Ishikawa (cell line): ENCODE results near the gene HELB.

Source experiments
- CEBPB ChIP-seq: IDR thresholded peaks from 2 replicates; pipeline ENCODE4 v1.6.1; 2012
- CREB1 ChIP-seq: IDR thresholded peaks from 2 replicates; pipeline ENCODE4 v1.6.1; 2012; ENCODE audit warnings: low read depth
- EGR1 ChIP-seq: IDR thresholded peaks from 2 replicates; pipeline ENCODE4 v1.6.1; 2012
- EP300 ChIP-seq: IDR thresholded peaks from 2 replicates; pipeline ENCODE4 v1.6.1; 2012; ENCODE audit warnings: borderline replicate concordance
- FOXM1 ChIP-seq: IDR thresholded peaks from 2 replicates; pipeline ENCODE4 v1.6.1; 2012; ENCODE audit warnings: low read depth, borderline replicate concordance
- NFIC ChIP-seq: IDR thresholded peaks from 2 replicates; pipeline ENCODE4 v1.6.1; 2012
- RAD21 ChIP-seq: IDR thresholded peaks from 2 replicates; pipeline ENCODE4 v1.6.1; 2012; ENCODE audit warnings: low read depth
- TAF1 ChIP-seq: IDR thresholded peaks from 2 replicates; pipeline ENCODE4 v1.6.1; 2012; ENCODE audit warnings: low read depth, mild to moderate bottlenecking
- TCF12 ChIP-seq: IDR thresholded peaks from 2 replicates; pipeline ENCODE4 v1.6.1; 2012; ENCODE audit warnings: low read depth
- TEAD4 ChIP-seq: IDR thresholded peaks from 2 replicates; pipeline ENCODE4 v1.6.1; 2012
- YY1 ChIP-seq: IDR thresholded peaks from 2 replicates; pipeline ENCODE4 v1.6.1; 2012; ENCODE audit warnings: low read depth
- ZBTB7A ChIP-seq: IDR thresholded peaks from 2 replicates; pipeline ENCODE4 v1.6.1; 2012; ENCODE audit warnings: low read depth
- TF ChIP-seq, protein P1 (sequence below): IDR thresholded peaks from 2 replicates; pipeline ENCODE4 v1.6.1; 2012
- TF ChIP-seq, protein P2 (sequence below): IDR thresholded peaks from 2 replicates; pipeline ENCODE4 v1.6.1; 2012
- TF ChIP-seq, protein P3 (sequence below): IDR thresholded peaks from 2 replicates; pipeline ENCODE4 v1.6.1; 2012; ENCODE audit warnings: low read depth, mild to moderate bottlenecking

Gene HELB

DNA sequence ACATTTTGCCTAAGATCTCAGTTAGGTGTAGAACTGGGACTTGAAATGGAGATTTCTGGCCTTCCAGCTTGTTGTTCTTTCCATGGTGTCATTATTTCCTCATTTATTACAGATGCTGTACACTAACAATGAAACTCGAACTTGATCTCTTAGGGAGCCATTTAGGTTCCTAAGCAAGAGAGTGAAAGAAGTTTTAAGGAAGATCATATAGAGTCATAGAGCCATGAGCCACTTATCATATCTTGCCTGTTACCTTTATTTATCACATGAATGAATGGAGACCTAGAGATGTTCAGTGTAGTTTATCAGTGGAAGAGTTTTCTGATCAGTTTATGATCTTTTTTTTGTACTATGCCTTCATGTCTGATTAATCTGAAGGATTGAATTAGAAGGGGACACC lies 9.9 kb downstream of the HELB start:
- TF ChIP-seq ZBTB7A (no peak), CEBPB (no peak), YY1 (no peak), CREB1 (no peak), TCF12 (no peak), EGR1 (no peak), TEAD4 (no peak)

DNA sequence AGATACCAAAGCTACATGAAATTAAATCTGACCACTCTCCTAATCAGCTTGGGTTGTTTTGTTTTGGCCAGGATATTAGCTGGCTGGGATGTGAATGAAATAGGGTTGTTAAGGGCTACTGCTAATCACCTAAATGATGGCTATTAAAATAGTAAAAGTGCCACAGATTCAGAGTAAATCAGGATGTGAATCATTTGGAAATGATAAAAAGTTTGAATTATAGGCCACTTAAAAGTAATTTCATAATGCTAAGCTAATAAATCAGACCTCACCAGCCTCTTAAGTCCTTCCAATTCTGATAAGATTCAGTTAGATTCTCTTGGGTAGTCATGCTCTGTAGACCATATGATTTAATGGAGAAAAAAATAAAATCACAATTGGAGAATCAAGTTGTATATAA lies 12.0 kb downstream of the HELB start:
- TF ChIP-seq, protein P1, sequence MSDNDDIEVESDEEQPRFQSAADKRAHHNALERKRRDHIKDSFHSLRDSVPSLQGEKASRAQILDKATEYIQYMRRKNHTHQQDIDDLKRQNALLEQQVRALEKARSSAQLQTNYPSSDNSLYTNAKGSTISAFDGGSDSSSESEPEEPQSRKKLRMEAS, result no peak
- TF ChIP-seq EGR1 (no peak), CEBPB (no peak), TAF1 (no peak)

DNA sequence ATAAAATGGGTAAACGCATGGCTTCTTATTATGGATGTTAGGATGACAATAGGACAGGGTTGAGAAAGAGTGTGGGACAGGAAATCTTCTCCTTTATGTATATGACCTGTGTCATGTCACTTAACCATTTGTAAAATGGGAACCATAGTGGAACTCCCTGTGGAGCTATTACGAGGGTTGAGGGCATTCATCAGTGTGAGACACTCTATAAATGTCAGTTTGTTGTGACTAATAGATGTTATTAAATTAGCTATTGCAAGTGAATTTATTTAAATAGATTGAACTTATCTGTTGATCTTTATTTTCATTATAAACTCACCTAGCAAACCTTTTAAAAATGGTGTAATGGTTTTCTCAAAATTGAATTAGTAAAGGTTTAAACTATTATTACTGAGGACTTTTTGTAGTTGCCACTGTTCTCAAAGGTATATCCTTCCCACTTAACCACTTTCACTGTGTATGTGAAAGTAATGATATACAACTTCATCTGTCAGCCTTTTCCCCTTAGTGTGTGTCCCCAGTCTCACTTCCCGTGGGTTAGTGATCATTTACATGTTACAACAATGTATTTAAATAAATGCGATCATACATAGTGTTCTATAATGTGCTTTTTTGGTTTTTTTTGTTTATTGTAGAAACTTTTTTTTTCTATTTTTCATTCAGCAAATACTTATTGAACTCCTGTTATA lies 17.1 kb downstream of the HELB start:
- TF ChIP-seq TAF1 (no peak), CREB1 (no peak), YY1 (no peak), CEBPB (no peak)
- TF ChIP-seq, protein P2, sequence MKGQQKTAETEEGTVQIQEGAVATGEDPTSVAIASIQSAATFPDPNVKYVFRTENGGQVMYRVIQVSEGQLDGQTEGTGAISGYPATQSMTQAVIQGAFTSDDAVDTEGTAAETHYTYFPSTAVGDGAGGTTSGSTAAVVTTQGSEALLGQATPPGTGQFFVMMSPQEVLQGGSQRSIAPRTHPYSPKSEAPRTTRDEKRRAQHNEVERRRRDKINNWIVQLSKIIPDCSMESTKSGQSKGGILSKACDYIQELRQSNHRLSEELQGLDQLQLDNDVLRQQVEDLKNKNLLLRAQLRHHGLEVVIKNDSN, result no peak
- TF ChIP-seq, protein P1, result no peak

DNA sequence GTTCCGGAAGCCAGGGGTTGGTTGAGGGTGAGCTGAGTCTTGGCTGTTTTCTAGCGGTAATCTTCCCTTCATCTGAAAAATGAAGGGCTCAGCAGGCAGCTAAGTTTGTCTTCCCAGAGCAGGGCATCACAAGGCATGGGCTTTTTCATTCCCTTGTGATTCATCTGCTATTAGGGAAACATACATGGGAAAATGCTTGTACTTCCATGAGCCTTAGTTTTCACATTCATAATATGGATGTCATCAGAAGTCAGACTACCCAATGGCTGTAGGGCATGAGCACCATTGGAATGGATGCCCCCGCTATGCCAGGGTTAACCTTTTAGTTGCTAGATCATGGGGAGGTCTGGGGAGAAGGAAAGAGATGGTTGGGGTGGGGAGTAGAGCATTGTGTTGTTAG lies 18.7 kb downstream of the HELB start:
- TF ChIP-seq, protein P1, result no peak
- TF ChIP-seq, protein P2, result no peak
- TF ChIP-seq EP300 (no peak), YY1 (no peak), TAF1 (no peak), CEBPB (no peak), ZBTB7A (no peak), FOXM1 (no peak), TCF12 (no peak), EGR1 (no peak), RAD21 (no peak), CREB1 (no peak)
- TF ChIP-seq, protein P3, sequence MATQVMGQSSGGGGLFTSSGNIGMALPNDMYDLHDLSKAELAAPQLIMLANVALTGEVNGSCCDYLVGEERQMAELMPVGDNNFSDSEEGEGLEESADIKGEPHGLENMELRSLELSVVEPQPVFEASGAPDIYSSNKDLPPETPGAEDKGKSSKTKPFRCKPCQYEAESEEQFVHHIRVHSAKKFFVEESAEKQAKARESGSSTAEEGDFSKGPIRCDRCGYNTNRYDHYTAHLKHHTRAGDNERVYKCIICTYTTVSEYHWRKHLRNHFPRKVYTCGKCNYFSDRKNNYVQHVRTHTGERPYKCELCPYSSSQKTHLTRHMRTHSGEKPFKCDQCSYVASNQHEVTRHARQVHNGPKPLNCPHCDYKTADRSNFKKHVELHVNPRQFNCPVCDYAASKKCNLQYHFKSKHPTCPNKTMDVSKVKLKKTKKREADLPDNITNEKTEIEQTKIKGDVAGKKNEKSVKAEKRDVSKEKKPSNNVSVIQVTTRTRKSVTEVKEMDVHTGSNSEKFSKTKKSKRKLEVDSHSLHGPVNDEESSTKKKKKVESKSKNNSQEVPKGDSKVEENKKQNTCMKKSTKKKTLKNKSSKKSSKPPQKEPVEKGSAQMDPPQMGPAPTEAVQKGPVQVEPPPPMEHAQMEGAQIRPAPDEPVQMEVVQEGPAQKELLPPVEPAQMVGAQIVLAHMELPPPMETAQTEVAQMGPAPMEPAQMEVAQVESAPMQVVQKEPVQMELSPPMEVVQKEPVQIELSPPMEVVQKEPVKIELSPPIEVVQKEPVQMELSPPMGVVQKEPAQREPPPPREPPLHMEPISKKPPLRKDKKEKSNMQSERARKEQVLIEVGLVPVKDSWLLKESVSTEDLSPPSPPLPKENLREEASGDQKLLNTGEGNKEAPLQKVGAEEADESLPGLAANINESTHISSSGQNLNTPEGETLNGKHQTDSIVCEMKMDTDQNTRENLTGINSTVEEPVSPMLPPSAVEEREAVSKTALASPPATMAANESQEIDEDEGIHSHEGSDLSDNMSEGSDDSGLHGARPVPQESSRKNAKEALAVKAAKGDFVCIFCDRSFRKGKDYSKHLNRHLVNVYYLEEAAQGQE, result no peak

DNA sequence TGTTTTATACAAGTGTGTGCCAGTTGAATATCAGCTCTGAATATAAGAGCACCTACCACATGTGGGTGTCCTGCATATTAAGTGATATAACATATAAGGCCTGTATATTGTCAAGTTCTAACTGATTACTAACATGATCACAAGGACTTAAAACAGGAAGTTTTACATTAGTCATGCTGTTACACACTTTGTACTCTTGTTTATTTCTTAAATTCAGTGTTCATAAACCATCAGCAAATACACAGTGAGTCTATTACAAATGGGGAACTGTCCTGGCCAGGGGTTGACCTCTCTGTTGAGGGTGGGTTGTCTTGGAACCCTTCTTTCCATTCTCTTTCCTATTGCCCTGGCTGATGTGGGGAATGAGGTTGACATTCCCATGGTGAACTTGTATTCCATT lies 19.1 kb downstream of the HELB start:
- TF ChIP-seq, protein P1, result no peak
- TF ChIP-seq, protein P2, result no peak
- no peak for TF ChIP-seq EP300
- TF ChIP-seq, protein P3, result no peak
- TF ChIP-seq EGR1, result no peak

DNA sequence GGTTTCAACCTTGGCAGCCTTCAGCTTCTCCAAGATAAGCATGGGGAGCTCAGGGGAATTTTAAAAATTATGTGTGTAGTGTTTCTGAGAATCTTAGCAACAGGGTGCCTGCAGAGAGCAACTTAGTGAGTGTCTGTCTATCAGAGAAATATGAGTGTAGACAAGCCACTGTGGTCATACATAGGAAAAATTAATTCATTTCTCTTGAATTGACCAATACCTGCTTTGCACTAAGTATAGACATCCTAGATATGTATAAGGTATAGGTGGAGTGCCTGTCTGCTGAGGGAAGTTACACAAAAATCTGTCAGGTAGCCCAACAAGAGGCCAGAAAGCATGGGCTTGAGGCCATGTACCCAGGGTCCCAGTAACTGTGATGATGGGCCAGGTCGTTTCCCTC lies 20.7 kb downstream of the HELB start:
- TF ChIP-seq RAD21 (no peak), CEBPB (no peak), EGR1 (no peak), NFIC (no peak), EP300 (no peak), ZBTB7A (no peak)
